ENCODE results near the gene APOD.

Gene APOD

DNA sequence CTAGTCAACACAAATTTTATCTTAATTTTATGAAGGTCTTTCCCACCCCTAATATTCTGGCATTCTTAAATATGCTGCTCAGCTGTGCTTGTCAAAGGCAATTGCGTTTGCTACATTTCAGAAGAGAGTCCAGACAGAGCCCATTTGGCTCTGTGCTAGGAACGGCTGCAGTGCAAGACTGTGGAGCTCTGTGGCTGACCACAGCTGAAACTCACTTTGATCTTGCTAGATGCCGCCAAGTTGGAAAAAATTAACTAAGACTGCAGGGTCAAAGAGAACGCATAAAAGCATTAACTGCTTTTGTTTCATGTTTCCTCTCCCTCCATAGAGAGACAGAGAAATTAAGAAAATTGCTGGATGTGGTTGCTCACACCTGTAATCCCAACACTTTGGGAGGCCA, 33.0 kb downstream of the APOD start:
- no peak for DNase-seq

DNA sequence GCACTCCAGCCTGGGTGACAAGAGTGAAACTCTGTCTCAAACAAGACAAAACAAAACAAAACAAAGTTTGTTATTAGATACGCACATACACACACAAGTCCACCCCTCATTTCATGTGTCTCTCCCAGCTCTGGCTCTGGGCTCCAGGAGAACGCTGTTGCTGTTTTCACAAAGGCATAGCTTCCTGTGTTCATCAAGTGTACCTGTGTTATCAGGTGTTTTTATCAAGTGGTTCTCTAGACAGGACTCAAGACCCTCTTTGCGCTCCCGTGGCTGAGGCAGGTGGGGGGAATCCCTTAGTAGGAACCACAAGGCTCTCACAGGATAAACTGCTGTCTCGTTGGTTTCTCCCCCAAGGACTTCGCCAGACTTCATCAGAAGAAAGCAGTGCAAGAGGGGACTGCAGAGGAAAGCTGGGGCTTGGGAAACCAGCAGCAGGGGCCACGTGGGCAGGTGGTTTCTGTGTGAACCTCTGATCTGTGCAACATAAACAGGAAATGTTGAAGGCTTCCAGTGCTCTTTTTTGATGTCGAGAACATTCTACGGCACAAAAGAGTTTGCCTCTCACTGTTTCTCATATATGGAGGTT, 33.7 kb downstream of the APOD start:
- DNase-seq = peak; percentile 74

DNA sequence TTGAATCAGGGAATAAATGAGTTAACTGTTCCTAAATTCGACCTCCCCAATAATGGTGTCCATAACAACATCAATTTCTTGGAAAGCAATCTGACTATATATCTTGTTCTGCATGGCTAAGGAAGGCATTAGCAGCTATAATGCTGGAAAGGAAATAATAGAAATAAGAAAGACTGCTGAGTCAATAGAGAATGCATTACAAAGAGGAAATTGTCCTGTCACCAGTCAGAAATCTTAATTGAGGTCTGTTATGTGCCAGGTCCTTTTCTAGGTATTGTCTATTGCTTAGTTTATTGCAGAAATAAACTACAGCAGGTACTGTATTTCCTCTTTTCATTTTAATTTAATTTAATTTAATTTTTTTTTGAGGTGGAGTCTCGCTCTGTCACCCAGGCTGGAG, 34.8 kb downstream of the APOD start:
- DNase-seq = no peak

DNA sequence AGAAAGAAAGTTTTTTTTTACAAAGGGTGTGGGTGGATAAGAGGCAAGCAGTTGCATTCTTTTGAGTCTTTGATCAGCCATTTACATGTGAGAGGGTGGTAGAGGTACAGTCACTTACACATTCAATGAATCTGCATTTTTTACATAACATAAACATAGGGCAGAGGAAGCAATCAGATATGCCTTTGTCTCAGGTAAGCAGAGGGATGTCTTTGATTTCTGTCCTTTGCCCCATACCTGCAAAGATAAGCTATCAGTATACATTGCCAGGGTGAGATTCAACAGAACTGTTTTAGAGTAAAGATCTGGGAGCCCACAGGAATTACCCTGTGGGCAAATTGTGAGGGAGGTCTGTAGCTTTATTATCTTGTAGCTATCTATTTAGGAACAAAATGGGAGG, 35.2 kb downstream of the APOD start:
- no peak for DNase-seq

DNA sequence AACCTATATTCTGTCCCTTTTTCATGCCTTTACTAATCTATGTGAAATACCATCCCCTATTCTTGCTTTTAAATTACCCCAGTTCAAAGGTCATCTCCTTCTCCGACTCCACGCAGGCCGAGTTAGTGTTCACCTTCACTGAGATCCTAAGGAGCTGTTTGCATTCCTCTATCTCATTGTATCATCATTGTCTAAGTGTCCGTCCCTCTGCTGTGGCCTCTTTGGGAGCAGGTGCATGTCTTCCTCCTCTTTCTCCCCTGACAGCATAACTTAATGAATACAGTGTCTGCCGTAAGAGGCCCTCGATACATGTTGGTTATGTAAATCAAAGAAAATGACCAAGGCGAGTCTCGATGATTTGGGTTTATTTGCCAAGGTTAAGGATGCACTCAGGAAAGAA, 35.7 kb downstream of the APOD start:
- DNase-seq = no peak

DNA sequence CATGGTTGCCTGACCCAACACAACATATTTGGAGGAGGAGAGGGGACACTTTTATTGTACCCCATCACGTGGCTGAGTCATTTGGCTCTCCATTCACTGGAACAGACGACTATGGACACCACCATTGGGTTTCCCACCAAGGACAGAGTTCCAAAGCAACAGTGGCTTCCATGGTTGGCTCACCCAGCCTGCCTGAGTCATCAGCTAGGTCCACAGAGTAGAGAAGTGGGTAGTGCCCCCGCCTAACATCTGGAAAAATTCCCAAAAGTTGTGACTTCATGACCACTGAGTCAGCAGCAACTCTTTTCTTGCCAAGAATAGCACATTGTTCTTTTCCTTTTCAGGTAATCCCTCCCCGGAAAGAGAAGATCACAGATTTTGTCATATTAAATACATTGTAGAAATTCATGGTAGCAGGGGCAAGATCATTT, 37.6 kb downstream of the APOD start:
- DNase-seq = peak; percentile 23

DNA sequence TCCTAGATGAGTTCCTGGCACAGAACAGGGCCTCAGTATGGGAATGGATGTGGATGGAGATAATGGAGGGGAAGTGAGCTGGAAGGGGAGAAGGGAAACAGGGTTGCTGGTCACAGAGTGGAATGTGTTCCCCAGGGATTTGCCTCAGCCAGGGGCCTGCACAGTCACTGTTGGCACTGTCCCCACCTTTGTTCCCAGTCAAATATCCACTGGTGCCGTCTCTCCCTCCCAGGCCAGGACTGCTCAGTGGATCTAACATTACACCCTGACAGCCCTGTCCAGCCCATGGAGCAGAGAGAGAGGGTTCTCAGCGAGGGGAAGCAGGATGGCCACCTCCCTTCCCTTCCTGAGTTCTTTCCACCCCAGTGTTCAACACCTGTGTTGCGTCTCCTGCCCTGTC, 39.1 kb downstream of the APOD start:
- no peak for DNase-seq

DNA sequence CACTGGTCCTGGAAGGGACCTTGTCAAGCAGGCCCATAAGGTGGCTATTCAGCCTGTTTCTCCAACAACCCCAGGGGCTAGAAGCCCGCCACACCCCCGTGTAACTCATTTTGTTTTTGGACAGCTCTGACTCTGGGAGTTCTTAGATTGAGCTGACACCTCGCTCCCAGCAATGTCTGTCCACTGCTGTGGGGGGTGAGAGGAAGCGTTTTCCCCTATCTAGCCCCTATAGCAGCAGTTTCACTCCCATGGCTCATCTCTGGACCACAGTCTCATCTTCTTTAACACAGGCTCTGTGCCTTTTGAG, 39.6 kb downstream of the APOD start:
- DNase-seq = no peak

DNA sequence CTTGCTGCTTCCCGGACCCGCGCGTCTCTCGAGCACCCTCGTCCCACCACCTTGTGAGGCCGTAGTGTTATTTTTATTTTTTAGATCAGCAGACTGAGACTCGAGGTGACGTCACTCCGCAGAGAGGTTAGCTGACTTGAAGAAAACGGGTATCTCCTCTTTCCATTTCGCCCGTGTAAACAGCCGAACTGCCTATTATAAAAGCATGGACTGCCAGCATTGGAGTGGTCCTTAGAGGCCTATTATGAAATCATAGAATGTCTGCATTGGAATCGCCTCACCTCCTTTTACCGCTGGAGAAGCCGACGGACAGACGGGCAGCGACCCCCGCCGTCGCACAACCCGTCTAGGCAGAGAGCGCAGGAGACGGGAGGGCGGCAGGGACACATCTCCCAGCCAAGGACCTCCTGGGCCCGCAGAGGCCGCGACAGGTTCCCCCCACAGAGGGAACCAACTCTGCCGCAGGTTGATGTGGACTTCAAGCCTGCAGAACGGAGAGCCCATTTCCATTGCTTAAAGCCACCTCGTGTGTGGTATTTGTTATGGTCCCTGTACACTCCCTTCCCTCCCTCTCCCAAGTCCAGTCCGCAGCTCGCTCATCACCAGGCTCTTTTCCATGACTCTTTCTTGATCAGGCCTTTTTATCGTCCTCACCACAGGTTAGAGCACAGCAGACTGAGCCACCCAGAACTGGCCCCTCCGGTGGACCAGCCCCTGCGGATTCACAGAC, 40.1 kb downstream of the APOD start:
- DNase-seq = no peak

DNA sequence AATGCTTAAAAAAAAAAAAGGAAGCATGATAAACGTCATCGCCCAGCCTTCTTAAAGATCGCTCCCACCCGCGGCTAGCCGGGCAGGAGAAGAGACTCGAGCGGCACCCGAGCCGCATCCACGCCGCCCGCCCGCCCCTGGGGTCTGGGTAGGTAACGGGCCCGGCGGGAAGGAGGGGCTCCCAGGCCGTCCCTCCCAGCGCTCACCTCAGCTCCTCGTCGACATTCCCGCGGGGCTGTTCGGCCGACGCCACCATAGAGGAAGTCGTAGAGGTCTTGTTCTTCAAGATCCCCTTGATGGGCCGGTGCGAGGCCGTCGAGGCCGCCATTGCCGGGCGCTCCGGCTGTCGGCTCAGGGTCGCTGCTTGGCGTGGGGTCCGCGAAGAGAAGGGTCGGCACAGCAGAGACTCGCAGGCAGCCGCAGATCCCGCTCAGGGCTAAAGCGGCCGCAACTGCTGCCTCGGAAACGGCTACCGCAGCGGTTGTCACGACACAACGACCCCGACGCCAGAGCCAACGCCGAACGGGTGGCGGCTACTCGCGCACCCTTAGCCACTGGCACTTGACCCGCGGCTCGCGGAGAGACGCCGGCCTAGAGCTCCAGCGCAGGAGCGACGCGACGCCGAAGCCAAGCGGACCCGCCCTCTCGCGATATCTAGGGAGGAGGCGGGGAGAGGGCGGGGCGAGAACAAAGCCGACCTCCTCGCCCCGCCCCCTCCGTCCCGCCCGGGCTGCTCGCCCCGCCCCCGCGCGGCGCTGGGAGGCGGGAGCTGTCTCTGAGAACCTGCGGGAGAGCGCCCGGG, 40.8 kb downstream of the APOD start, which contains the start of gene PPP1R2:
Gene PPP1R2 (minus strand): TSS at position 628 of the 802 bp plus-strand sequence. CDS start 300 bp downstream, at position 328.
- DNase-seq = peak; percentile 91

DNA sequence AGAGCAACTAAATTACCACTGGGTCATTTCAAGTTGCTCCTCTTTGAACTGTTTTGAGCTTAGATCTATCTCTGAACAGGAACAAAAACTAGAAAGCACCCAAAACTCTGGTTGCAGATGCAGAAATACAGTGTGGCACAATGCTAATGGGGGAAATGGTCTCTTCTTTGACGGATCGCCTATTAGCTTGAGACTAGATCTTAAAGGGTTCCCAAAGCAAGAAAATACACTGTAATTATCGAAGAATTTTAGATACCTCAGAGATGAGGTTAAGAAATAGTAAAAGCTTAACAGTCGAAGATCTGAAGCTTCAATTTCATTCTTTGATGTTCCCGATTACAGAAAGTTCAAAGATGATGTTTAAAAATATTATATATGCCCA, 41.4 kb downstream of the APOD start:
- no peak for DNase-seq

DNA sequence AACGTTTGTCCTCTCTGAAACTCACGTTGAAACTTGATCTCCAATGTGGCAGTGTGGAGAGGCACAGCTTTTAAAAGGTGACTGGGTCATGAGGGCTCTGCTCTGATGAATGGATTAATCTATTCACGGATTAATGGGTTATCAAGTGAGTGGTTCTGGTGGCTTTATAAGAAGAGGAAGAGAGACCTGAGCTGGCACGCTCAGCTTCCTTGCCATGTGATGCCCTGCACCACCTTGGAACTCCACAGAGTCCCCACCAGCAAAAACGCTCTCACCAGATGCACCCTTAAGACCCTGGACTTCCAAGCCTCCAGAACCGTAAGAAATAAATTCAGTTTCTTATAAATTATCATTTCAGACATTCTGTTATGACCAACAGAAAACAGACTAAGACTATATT, 43.2 kb downstream of the APOD start:
- no peak for DNase-seq

DNA sequence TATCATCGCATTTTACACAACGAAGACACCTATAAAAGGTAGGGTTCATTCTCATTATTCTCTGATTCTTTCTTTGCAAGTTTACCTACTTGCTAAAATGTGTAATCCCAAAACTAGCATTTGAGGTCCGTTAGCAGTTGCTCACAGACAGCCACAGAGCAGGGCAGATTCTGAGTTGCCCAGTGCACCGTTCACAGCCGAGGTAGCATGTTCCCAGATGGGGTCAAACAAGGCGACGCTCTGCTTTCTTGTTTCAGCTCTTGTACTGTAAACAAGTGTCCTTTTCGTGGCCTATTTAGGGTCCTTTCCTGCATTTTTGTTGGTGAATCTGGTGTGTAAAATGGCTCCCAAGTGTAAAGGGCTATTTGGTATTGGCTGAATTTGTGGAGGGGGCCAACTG, 43.7 kb downstream of the APOD start:
- no peak for DNase-seq

DNA sequence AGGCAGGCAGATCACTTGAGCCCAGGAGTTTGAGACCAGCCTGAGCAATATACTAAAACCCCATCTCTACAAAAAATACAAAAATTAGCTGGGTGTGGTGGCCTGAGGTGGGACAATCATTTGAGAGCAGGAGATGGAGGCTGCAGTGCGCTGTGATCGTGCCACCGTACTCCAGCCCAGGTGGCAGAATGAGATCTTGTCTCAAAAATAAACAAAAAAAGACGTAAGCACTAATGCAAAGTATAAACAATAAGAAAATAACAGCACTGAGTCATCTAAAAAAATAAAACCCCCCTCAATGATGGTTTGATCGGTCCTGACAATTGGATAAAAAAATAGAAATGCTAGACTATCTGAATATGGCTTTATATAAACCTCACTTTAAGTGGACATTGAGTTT, 44.3 kb downstream of the APOD start:
- no peak for DNase-seq

DNA sequence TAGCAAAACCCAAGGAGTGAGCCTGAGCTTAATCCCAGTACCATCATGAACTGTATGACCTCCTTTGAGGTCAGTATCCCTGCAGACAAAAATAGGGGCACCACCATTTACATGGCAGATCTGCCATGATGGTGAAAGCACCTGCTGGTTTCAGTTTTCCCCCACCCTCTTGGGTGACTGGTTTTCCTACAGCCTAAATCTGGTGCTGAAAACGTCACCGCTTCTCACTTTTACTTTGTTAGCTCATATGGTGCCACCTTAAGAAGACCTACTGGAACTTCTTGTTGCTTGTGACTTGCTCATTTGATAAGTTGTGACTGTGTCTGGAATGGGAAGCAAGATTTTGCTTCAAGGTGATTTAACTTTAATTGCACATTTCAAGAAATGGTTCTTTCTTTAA, 45.7 kb downstream of the APOD start:
- peak; percentile 36 for DNase-seq

DNA sequence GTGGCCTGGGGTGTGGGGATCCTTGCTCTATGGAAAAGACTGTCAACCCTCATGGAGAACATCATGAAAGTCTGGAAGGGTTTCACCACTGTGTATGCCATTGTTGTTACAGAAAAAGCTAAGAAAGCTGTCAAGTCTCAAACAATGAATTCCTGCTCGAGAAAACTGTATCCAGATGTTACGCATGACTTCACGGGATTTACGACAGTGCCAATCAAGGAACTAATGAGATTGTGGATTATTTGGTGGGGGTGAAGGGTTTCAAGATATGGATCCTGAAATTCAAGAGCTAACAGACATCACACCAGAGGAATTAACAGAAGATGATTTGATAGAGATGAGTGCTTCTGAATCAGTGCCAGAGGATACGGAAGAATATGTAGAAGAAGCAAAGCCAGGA, 48.4 kb downstream of the APOD start:
- no peak for DNase-seq

DNA sequence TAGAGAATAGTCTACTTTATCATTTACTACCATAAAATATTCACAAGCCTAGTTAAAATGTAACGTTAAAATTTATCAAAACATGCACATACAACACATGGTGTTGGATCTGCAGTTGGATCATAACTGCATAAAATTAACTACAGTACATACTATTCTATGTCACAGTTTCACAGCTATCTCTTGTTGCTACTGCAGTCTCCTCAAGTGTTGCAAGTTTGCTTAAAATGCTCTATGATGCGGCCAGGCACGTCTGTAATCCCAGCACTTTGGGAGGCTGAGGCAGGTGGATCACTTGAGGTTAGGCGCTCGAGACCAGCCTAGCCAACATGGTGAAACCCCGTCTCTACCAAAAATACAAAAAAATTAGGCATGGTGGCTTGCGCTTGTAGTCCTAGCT, 50.9 kb downstream of the APOD start:
- no peak for DNase-seq

DNA sequence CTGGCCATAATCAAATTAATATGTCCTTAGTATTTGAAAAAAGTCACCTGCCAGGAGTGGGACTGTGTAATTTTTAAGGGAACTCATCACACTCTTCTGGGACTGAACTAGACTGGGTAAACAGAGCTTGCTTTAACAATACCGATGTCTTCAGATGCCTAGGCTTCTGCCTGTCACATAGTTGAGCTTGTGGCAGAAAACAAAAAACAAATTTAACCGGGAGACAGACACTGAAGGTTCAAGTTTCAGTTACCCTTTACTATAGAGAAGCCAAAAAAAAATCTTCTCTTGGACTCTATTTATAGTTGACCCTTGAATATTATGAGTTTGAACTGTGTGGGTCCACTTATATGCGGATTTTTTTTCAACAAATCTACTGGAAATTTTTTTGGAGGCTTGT, 51.4 kb downstream of the APOD start:
- no peak for DNase-seq

DNA sequence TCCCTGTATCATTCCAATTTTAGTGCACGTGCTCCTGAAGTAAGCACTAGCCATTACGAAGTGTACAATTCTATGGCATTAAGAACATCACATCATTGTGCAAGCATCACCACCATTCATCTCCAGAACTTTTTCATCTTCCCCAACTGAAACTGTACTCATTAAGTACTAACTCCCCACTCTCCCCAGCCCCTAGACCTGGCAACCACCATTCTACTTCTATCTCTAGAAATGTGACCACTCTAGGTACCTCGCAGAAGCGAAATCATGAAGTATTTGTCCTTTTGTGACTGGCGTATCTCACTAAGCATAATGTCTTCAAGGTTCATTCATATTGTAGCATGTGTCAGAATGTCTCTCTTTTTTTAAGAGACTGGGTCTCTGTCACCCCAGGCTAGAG, 52.1 kb downstream of the APOD start:
- no peak for DNase-seq

DNA sequence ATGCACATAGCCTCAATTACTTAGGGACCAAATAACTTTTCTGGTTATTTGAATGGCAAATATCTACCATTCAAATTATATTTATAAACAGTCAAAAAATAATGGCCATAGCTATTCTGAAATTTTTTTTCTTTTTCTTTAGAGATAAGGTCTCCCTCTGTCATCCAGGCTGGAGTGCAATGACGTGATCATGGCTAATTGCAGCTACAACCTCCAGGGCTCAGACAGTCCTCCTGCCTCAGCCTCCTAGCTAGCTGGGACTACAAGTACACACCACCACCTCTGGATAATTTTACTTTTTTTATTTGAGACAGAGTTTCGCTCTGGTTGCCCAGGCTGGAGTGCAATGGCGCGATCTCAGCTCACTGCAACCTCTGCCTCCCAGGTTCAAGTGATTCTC, 57.2 kb downstream of the APOD start:
- no peak for DNase-seq

DNA sequence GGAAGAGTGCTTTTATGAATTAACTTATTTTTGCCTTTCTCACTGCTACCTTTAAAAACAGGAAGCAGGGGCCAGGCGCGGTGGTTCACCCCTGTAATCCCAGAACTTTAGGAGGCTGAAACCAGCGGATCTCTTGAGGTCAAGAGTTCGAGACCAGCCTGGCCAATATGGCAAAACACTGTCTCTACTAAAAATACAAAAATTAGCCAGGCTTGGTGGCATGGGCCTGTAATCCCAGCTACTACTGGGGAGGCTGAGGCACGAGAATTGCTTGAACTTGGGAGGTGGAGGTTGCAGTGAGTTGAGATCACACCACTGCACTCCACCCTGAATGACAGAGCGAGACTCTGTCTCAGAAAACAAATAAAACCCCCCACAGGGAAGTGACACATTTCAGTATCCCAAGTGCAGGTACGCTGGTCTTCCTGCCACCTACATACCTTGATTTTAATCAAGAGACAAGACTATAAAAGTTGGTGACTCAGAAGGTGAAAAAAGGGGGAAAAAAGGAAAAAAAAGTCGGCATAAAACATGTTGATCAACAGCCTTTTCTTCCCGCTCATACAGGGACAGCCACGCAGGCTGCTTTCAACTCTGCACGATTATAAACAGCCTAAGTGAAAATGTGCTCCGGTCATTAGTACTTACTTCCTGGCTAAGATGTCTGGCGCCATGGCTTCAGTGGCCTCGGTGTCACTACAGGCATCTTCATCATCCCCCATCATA, 59.4 kb downstream of the APOD start:
- DNase-seq = no peak

DNA sequence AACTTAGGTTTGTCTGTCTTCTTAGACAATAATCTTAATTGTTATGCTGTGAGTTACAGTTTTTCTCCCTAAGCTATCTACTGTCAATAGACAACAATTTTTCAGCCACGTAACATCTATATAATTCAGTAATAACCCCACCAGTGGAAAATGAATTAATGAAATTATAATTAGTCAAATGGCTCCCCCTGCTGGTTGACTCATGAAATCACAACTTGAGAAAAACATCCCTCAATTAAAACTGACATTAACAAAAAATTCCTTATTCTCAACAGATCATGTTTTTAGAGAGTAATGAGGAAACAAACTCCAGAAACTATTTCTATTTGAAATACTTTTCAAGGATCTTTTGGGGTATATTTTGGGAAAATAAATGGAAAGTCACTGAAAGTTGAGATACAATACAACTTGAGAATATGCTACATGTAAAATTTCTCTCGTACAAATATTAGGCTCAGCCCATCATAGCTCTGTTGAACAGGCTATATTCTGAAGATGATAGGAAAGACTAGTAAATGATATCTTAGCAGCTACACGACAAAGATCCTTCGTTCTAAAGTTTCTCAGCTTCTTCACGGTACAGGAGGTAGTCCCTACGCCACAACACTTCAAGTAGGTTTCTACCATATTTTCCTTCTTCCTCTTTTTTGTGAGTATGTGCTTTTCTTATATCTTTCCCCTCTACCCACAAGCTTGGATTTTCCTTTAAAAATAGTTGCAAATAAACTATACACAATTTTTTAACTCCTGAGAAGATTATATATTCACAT, 61.3 kb downstream of the APOD start:
- peak; percentile 28 for DNase-seq

Measured in activated CD4-positive, alpha-beta T cell treated with anti-CD3 and anti-CD28 coated beads, Interleukin-2, amount 50 U/mL, for 1 hour (primary cell).